K562 (cell line): ENCODE measurements around the gene TTC27. TPM values are rescaled to one million over a fixed set of nuclear protein-coding genes. Genes with fewer than 3 reads are reported as not detected.
A peak's percentile ranks its signal among the peaks of the same experiment; 100 is the strongest.

Source experiments
- ATF2 ChIP-seq: sonication (generic); formaldehyde crosslinking; IDR thresholded peaks from 2 replicates; pipeline ENCODE4 v1.8.1; 2022; ENCODE audit warnings: missing genetic modification reagents
- BMI1 ChIP-seq: fragments of 150-350 bp; IDR thresholded peaks from 2 replicates; pipeline ENCODE4 v1.6.1; 2014; ENCODE audit warnings: low read length
- CC2D1A ChIP-seq: fragments of 450-650 bp; IDR thresholded peaks from 2 replicates; pipeline ENCODE4 v1.6.1; 2017; ENCODE audit warnings: mild to moderate bottlenecking
- CTBP1 ChIP-seq: fragments of 450-650 bp; IDR thresholded peaks from 2 replicates; pipeline ENCODE4 v1.6.1; 2016; ENCODE audit warnings: borderline replicate concordance
- FOXA1 ChIP-seq: fragments of 450-650 bp; IDR thresholded peaks from 2 replicates; pipeline ENCODE4 v1.6.1; 2016; ENCODE audit warnings: mild to moderate bottlenecking, borderline replicate concordance
- HBP1 ChIP-seq: fragments of 450-650 bp; formaldehyde crosslinking; IDR thresholded peaks from 2 replicates; pipeline ENCODE4 v1.4.0; 2022; ENCODE audit warnings: missing genetic modification characterization
- MCM7 ChIP-seq, 2 experiments: fragments of 450-650 bp; IDR thresholded peaks; 2 replicates each; pipeline ENCODE4 v1.6.1; 2016 to 2018
- MXD1 ChIP-seq: fragments of 250-450 bp; sonication (Bioruptor Pico); IDR thresholded peaks from 2 replicates; pipeline ENCODE4 v1.8.0; 2021; ENCODE audit warnings: borderline replicate concordance, mild to moderate bottlenecking, moderate library complexity; ENCODE audit not compliant: poor library complexity, severe bottlenecking
- ZEB2 ChIP-seq: fragments of 450-650 bp; IDR thresholded peaks from 2 replicates; pipeline ENCODE4 v1.6.1; 2016
- ZNF318 ChIP-seq, 2 experiments: fragments of 450-650 bp; IDR thresholded peaks; 2 replicates each; pipeline ENCODE4 v1.6.1; 2016; ENCODE audit warnings: mild to moderate bottlenecking in 2 of 2, borderline replicate concordance in 1 of 2, low read depth in 1 of 2, moderate library complexity in 1 of 2
- polyA plus RNA-seq, 8 experiments: library from polyadenylated mRNA; depleted of rRNA in 4 of 8; stranded (reverse) in 5 of 8; unstranded in 3 of 8; fragments of >200 nt; fragmentation: Nextera tagmentation in 2 of 8; fragmentation: Illumina TruSeq in 1 of 8; extraction: Ambion mirVana in 2 of 8; extraction: Trizol in 1 of 8; gene quantifications; 2 replicates each; pipeline versions ENCODE4 v1.2.1 to v1.2.3, GENCODE V29; 2011 to 2014; ENCODE audit warnings: inconsistent platforms in 1 of 8, missing spikeins in 1 of 8
- total RNA-seq, 7 experiments: library from RNA; depleted of rRNA in 6 of 7; stranded (reverse); fragments of >200 nt in 6 of 7; fragmentation: Illumina TruSeq in 2 of 7; extraction: Trizol in 2 of 7; gene quantifications; 2 replicates each; pipeline versions ENCODE4 v1.2.1 to v1.2.3, GENCODE V29; 2011 to 2021; ENCODE audit warnings: low replicate concordance in 1 of 7

Gene TTC27
- total and polyA plus RNA-seq, 9 of the 15 experiments (the other 6 are each of a cell fraction or from before 2014, with no cell fraction given) = 44.3 to 93.4 (median 57.3) TPM

GRCh38 chr2:32805104-32806095, 177.6 kb downstream of the TTC27 start (continued):
- TF ChIP-seq ZEB2 (0 out of 2 replicates have a peak, but pooled peaks have one; percentile 43), CC2D1A (no peak), MXD1 (CRISPR knock-in tag) (no peak), ATF2 (no peak), HBP1 (CRISPR knock-in tag) (no peak), ZNF318 (IDR thresholded peaks at IDR 0.05; ENCODE audit: borderline replicate concordance in 1 of 2, low read depth in 1 of 2) (no peak), FOXA1 (no peak), CTBP1 (peak; percentile 46; the same call in 1 of the 2 replicates), MCM7 (IDR thresholded peaks at IDR 0.05) (no peak), BMI1 (no peak)
